Liver (tissue), 9 donors: ENCODE data around the gene NHERF2. TPM values are rescaled to one million over a fixed set of nuclear protein-coding genes. Genes with fewer than 3 reads are reported as not detected.
A peak's percentile ranks its signal among the peaks of the same experiment; 100 is the strongest.

Source experiments
- DNase-seq: peaks from one replicate; pipeline ENCODE4 v3.0.0-alpha.2; 2017; ENCODE audit warnings: low spot score
- H3K27ac ChIP-seq, 2 donors: one replicate each; pipeline ENCODE4 v1.7.0; 2013; ENCODE audit warnings: inconsistent platforms in 2 of 2, low read length in 2 of 2, control low read depth in 1 of 2, low read depth in 1 of 2, mild to moderate bottlenecking in 1 of 2
- H3K27me3 ChIP-seq, 4 donors: one replicate each; pipeline versions ENCODE4 v1.6.1 to v1.7.0; 2013; ENCODE audit warnings: low read length in 3 of 4, inconsistent platforms in 1 of 4, mild to moderate bottlenecking in 1 of 4, moderate library complexity in 1 of 4; ENCODE audit not compliant: control insufficient read depth in 4 of 4, insufficient read depth in 4 of 4
- H3K36me3 ChIP-seq, 4 donors: one replicate each; pipeline versions ENCODE4 v1.6.1 to v1.7.0; 2013; ENCODE audit warnings: low read length in 3 of 4, mild to moderate bottlenecking in 3 of 4, low read depth in 1 of 4, moderate library complexity in 1 of 4; ENCODE audit not compliant: control insufficient read depth in 4 of 4, insufficient read depth in 3 of 4
- H3K4me1 ChIP-seq, 4 donors: one replicate each; pipeline versions ENCODE4 v1.6.1 to v1.7.0; 2013; ENCODE audit warnings: low read length in 3 of 4, mild to moderate bottlenecking in 3 of 4, moderate library complexity in 1 of 4; ENCODE audit not compliant: control insufficient read depth in 4 of 4, insufficient read depth in 4 of 4
- H3K4me3 ChIP-seq, 3 donors: one replicate each; pipeline versions ENCODE4 v1.6.1 to v1.7.0; 2013; ENCODE audit warnings: low read length in 3 of 3, control low read depth in 1 of 3, low read depth in 1 of 3, mild to moderate bottlenecking in 1 of 3
- H3K9ac ChIP-seq, 2 donors: one replicate each; pipeline ENCODE4 v1.7.0; 2013; ENCODE audit warnings: low read length in 2 of 2, mild to moderate bottlenecking in 2 of 2, moderate library complexity in 2 of 2, control low read depth in 1 of 2, low read depth in 1 of 2
- H3K9me3 ChIP-seq, 4 donors: one replicate each; pipeline versions ENCODE4 v1.6.1 to v1.7.0; 2013; ENCODE audit warnings: low read length in 3 of 4; ENCODE audit not compliant: control insufficient read depth in 4 of 4
- ATF3 ChIP-seq: IDR thresholded peaks from 2 replicates; pipeline ENCODE4 v1.6.1; 2016; ENCODE audit warnings: antibody characterized with exemption
- CTCF ChIP-seq: fragments of 150-350 bp; IDR thresholded peaks from 2 replicates; pipeline ENCODE4 v1.5.1; 2017; ENCODE audit warnings: improper control_type of control experiment, low read depth, low read length; ENCODE audit not compliant: missing input control
- EGR1 ChIP-seq, 2 donors: IDR thresholded peaks; 2 replicates each; pipeline ENCODE4 v1.6.1; 2016 to 2018; ENCODE audit warnings: antibody characterized with exemption in 2 of 2, low read depth in 2 of 2
- FOXA1 ChIP-seq: IDR thresholded peaks from 2 replicates; pipeline ENCODE4 v1.6.1; 2016; ENCODE audit warnings: antibody characterized with exemption
- FOXA2 ChIP-seq: IDR thresholded peaks from 2 replicates; pipeline ENCODE4 v1.6.1; 2016; ENCODE audit warnings: antibody characterized with exemption
- GABPA ChIP-seq, 2 donors: IDR thresholded peaks in 1 of 2; conservative IDR thresholded peaks in 1 of 2; 2 replicates each; pipeline ENCODE4 v1.6.1; 2016; ENCODE audit warnings: antibody characterized with exemption in 2 of 2, mild to moderate bottlenecking in 1 of 2, moderate library complexity in 1 of 2
- HNF4A ChIP-seq, 2 donors: conservative IDR thresholded peaks; 2 replicates each; pipeline ENCODE4 v1.6.1; 2016; ENCODE audit warnings: antibody characterized with exemption in 2 of 2, mild to moderate bottlenecking in 2 of 2
- HNF4G ChIP-seq: IDR thresholded peaks from 2 replicates; pipeline ENCODE4 v1.6.1; 2016; ENCODE audit warnings: antibody characterized with exemption
- JUND ChIP-seq, 2 donors: IDR thresholded peaks; 2 replicates each; pipeline ENCODE4 v1.6.1; 2016; ENCODE audit warnings: antibody characterized with exemption in 2 of 2
- MAX ChIP-seq: IDR thresholded peaks from 2 replicates; pipeline ENCODE4 v1.6.1; 2016; ENCODE audit warnings: antibody characterized with exemption
- NR2F2 ChIP-seq: IDR thresholded peaks from 2 replicates; pipeline ENCODE4 v1.6.1; 2016; ENCODE audit warnings: antibody characterized with exemption
- RAD21 ChIP-seq, 2 donors: IDR thresholded peaks; 2 replicates each; pipeline ENCODE4 v1.6.1; 2016; ENCODE audit warnings: antibody characterized with exemption in 2 of 2, mild to moderate bottlenecking in 2 of 2
- REST ChIP-seq: IDR thresholded peaks from 2 replicates; pipeline ENCODE4 v1.6.1; 2016; ENCODE audit warnings: antibody characterized with exemption, mild to moderate bottlenecking
- RXRA ChIP-seq, 2 donors: IDR thresholded peaks; 2 replicates each; pipeline ENCODE4 v1.6.1; 2017 to 2018; ENCODE audit warnings: antibody characterized with exemption in 2 of 2, mild to moderate bottlenecking in 1 of 2
- SP1 ChIP-seq: IDR thresholded peaks from 2 replicates; pipeline ENCODE4 v1.6.1; 2018; ENCODE audit warnings: antibody characterized with exemption, mild to moderate bottlenecking
- TAF1 ChIP-seq: conservative IDR thresholded peaks from 2 replicates; pipeline ENCODE4 v1.6.1; 2016; ENCODE audit warnings: antibody characterized with exemption, mild to moderate bottlenecking
- YY1 ChIP-seq: IDR thresholded peaks from 2 replicates; pipeline ENCODE4 v1.6.1; 2016; ENCODE audit warnings: antibody characterized with exemption, mild to moderate bottlenecking
- ZBTB33 ChIP-seq: IDR thresholded peaks from 2 replicates; pipeline ENCODE4 v1.6.1; 2016; ENCODE audit warnings: antibody characterized with exemption
- WGBS: extraction: QIAGEN DNeasy Blood & Tissue Kit; methylation state at CpG from one replicate; pipeline ENCODE4 v1.1.7; 2013; 5-methylcytosine and 5-hydroxymethylcytosine counted together
- polyA plus RNA-seq, 2 donors: library from polyadenylated mRNA; stranded (reverse) in 1 of 2; unstranded in 1 of 2; fragments of 200-250 nt in 1 of 2; fragments of >200 nt in 1 of 2; fragmentation: Nextera tagmentation in 1 of 2; extraction: Ambion mirVana in 1 of 2; gene quantifications; one replicate each; pipeline versions ENCODE4 v1.2.1 to v1.2.3, GENCODE V29; 2013 to 2015
- total RNA-seq, 2 donors: library from RNA; depleted of rRNA; stranded (reverse); fragments of >200 nt; gene quantifications; one replicate each; pipeline ENCODE4 v1.2.3, GENCODE V29; 2014
- donor health status: healthy.
- donor health status: healthy.
- donor health status: healthy.
- donor health status: healthy.
- donor health status: healthy.

NHERF2 gene
- total and polyA plus RNA-seq, 4 donors: 36.6 to 205 (median 74.1) TPM

- no peak for TF ChIP-seq CTCF
- TF ChIP-seq SP1: no peak
- TF ChIP-seq ZBTB33: no peak
- TF ChIP-seq YY1: no peak
Measured at GRCh38 chr16:2025251-2025650, 1.5 kb upstream of the NHERF2 start (continued).

GRCh38 chr16:2025878-2026460 lies 733 bp upstream of the NHERF2 start:
- no peak for DNase-seq
- 82% methylated on average over 16 of the region's 16 CpGs for WGBS
- Histone ChIP-seq H3K4me1 (peaks cover 24 to 70% (median 55%) of the 10 kb centered on the region in 4 donors), H3K9ac (peak overlapping the region in 1 of 2 donors; percentile 36), H3K4me3 (peak overlapping the region in 2 of 3 donors; percentile 46 to 89), H3K27ac (peak overlapping the region; percentile 46 to 49), H3K36me3 (no peaks in the 10 kb centered on the region), H3K27me3 (no peaks in the 10 kb centered on the region), H3K9me3 (no peaks in the 10 kb centered on the region)
- TF ChIP-seq HNF4A (conservative IDR thresholded peaks at IDR 0.05) (no peak), FOXA2 (no peak), JUND (IDR thresholded peaks at IDR 0.05) (no peak), NR2F2 (no peak), ZBTB33 (no peak), TAF1 (no peak), RXRA (IDR thresholded peaks at IDR 0.05) (no peak), EGR1 (IDR thresholded peaks at IDR 0.05; ENCODE audit: low read depth in 2 of 2) (no peak), SP1 (no peak), REST (no peak), HNF4G (no peak), GABPA (IDR thresholded peaks at IDR 0.05 in 1 of 2, conservative IDR thresholded peaks at IDR 0.05 in 1 of 2) (no peak), RAD21 (IDR thresholded peaks at IDR 0.05) (no peak), MAX (no peak), FOXA1 (no peak), CTCF (no peak), YY1 (no peak), ATF3 (no peak)
